ENCODE data around the gene GPATCH4. TPM values are rescaled to one million over a fixed set of nuclear protein-coding genes. Genes with fewer than 3 reads are reported as not detected.
"Not testable (repeated sequence)": the region's sequence is repeated elsewhere in the genome, so short reads cannot be mapped to it uniquely, and the experiment has no call there.

Gene GPATCH4
- total RNA-seq, 2 experiments from 2014 or later: 109 to 113 TPM

DNA sequence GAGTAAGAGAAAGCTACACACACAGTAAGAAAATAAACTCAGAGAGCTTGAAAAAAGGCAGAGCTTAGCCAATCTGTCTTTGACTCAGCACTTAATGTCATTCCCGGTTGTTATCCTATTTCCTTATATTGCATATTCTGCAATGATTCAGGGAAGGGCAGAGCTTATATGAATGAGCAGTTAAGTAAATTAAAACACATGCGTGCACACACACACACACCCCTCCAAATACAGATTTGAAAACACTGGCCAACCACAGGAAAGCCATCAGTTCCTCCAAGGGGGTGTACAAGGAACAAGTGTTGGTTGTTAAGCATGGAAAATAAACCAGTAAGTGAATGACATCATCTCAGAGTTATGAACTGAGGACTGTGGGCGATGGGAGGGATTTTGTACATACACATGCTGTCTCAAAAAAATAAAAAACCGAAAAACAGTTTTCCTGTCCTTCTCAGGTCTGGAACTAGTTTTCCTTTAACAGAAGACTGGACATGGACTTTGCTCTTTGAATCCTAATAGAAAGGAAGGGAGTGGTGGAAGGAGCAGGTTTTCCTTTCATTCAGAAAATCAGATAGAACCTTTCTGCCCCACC is 29.9 kb downstream of the GPATCH4 start:
- POLR2A ChIA-PET: no interaction called here
- CTCF ChIA-PET: interaction anchor here (1.3 to 1.9 kb wide), 4 partner anchors 11 to 118 kb away, joined by 3 to 8 read pairs (median 5); no protein-coding TSS in a partner anchor

DNA sequence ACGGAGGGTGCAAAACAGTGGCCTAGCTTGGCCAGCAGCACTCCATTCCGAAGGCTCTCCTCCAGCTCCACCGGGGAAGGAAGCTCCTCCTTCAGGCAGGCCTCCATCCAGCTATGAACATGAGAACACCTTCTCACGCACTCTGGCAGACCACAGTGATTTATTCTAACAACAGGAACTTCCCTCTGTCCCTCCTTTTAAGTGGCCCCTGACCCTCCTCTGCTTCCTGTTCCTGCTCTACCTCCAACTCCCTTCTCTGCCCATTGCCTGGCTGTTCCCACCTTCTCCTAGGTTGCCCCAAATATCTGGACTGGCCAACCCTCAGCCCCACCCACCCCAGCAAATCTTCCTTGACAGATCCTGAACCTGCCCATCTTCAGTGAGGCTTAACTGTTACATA is 34.8 kb downstream of the GPATCH4 start:
- ChIA-PET POLR2A (interaction anchor here (0.6 kb wide), 1 partner anchor 57 kb away, joined by 5 read pairs; no protein-coding TSS in a partner anchor), CTCF (interaction anchor here (1.1 kb wide), 1 partner anchor 8 kb away, joined by 3 read pairs; no protein-coding TSS in a partner anchor)

GRCh38 chr1:156565519-156565918 is 35.8 kb downstream of the GPATCH4 start:
- POLR2A ChIA-PET: no interaction called here

GRCh38 chr1:156560585-156561163 is 40.6 kb downstream of the GPATCH4 start:
- CTCF ChIA-PET: no interaction called here
- POLR2A ChIA-PET: no interaction called here

More at GRCh38 chr1:156565519-156565918, 35.8 kb downstream of the GPATCH4 start:
- CTCF ChIA-PET: interaction anchor here (0.8 to 1.1 kb wide), 2 partner anchors 9 to 85 kb away, joined by 3 read pairs; no protein-coding TSS in a partner anchor

- CTCF ChIA-PET: no interaction called here
- POLR2A ChIA-PET: no interaction called here
These were observed 41.4 kb downstream of the GPATCH4 start for GRCh38 chr1:156559797-156560385.

- ChIA-PET CTCF (no interaction called here), POLR2A (no interaction called here)
These were observed 42.0 kb downstream of the GPATCH4 start for GRCh38 chr1:156559086-156559796.

GRCh38 chr1:156556354-156556753 is 44.9 kb downstream of the GPATCH4 start:
- POLR2A ChIA-PET: no interaction called here
- CTCF ChIA-PET: no interaction called here

- ChIA-PET POLR2A (no interaction called here), CTCF (interaction anchor here (0.6 kb wide), 1 partner anchor 170 kb away, joined by 4 read pairs; no protein-coding TSS in a partner anchor)
These were observed 45.6 kb downstream of the GPATCH4 start for GRCh38 chr1:156555715-156556114.

DNA sequence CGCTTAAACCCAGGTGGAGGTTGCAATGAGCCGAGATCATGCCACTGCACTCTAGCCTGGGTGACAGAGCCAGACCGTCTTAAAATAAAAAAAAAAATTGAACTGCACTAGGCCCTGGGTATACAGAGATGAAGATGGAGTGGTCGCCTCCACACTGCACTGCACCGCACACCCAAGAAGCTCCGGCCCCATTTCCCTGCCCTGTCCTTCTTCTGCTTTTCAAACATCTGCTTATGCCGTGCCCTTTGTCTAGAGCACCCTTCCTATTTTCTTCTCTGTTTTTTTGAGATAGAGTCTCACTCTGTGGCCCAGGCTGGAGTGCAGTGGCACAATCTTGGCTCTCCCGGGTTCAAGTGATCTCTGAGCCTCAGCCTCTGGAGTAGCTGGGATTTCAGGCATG is 46.3 kb downstream of the GPATCH4 start:
- CTCF ChIA-PET: no interaction called here

DNA sequence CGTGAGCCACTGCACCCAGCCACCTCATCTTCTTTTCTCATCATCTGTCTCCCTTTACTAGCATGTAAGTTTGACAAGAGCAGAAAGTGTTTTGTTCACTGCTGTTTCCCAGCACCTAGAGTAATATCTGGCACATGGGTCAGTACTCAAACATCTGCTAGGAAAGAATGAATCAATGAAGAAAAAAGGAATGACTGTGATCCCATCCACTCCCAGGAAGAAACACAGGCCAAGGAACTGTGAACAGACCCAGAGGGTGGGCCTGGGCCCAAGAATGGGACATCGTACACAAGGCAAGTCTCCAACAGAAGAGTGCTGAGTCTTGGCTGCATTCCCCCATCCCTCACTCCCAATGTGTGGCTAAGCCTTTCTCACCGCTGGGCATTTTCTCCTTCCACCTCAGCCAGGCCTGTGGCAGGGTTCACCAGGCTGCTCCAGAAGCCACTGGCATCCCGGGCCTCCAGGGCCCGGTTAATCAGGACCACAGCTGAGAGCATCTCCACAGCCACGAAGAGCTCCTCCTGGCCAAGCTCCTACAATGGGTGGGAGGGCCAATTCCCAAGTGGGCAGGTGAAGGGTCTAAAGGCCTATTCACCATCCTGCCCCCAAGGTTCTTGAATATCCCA is 47.3 kb downstream of the GPATCH4 start:
- POLR2A ChIA-PET: no interaction called here

More for the DNA sequence above, 46.3 kb downstream of the GPATCH4 start:
- POLR2A ChIA-PET: no interaction called here

GRCh38 chr1:156552937-156553336 is 48.3 kb downstream of the GPATCH4 start:
- POLR2A ChIA-PET: interaction anchor here (0.6 kb wide), 1 partner anchor 253 kb away, joined by 3 read pairs; no protein-coding TSS in a partner anchor
- CTCF ChIA-PET: not testable (repeated sequence)

More for the DNA sequence above, 47.3 kb downstream of the GPATCH4 start:
- CTCF ChIA-PET: no interaction called here

- CTCF ChIA-PET: interaction anchor here (1.1 kb wide), 1 partner anchor 72 kb away, joined by 5 read pairs; no protein-coding TSS in a partner anchor
- POLR2A ChIA-PET: no interaction called here
These were observed 48.8 kb downstream of the GPATCH4 start for GRCh38 chr1:156552518-156552917.

DNA sequence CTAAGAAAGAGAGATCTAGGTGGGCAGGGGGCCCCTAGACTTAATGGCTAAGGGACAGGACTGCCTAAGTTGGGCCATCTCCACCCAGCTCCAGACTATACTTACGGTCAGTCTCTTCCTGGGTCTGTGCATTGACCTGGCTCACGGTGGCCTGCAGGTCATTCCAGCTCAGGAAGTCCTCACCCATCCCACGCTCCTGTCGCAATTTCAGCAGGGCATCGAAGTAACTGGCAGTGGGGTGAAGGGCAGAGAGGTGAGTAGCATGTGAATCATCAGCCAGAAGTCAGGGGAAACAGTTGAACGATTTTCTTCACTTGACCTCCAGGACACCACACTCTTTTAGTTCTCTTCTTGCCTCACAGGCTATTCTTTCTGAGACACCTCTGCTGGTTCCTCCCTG is 49.4 kb downstream of the GPATCH4 start:
- ChIA-PET POLR2A (no interaction called here), CTCF (interaction anchor here (0.9 to 1.1 kb wide), 2 partner anchors 71 to 98 kb away, joined by 3 to 5 read pairs; no protein-coding TSS in a partner anchor)

DNA sequence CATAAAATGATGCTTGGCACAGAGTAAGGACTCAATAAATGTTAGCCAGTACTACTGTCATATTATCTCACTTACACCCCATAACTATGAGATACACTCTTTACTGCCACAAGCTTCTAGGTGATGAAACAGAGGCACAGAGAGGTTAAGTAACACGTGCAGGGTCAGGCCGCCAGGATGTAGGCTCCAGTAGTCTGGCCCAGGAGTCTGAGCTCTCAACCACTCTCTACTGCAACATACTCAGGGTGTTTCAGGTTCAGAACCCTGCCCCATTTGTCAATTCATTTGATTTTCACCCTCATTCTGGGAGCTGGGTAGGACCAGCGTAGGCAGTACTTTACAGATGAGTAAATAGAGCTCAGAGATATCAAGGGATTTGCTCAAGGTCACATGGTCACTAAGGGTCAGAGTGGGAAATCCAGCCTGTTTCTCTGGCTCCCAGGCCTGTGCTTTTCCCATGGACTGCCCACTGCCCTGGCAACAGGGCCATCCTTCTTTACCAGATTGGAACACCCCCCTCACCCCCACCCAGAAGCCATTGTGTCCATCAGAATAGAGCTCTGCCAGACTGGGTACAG is 50.1 kb downstream of the GPATCH4 start:
- ChIA-PET CTCF (interaction anchor here (0.9 to 1.1 kb wide), 2 partner anchors 71 to 97 kb away, joined by 3 to 5 read pairs; no protein-coding TSS in a partner anchor), POLR2A (no interaction called here)

DNA sequence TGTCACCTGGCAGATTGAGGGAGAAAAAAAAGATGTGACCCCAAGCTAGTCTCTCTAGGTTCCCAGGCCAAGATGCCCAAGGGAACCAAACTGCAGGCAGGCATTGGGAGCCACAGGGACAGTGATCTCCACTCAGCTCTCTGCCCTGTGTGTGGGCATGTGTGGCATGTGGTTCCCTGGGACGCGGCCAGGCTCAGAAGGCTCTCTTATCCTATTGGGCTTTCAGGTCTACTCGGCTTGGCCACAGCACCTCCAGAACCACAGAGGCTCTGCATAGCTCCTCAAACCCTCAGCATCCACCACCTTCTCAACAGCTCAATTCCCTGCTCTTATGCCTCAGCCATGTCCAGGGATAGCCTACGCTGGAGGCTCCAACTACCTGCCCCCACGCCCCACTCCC is 50.9 kb downstream of the GPATCH4 start:
- POLR2A ChIA-PET: no interaction called here
- CTCF ChIA-PET: no interaction called here

DNA sequence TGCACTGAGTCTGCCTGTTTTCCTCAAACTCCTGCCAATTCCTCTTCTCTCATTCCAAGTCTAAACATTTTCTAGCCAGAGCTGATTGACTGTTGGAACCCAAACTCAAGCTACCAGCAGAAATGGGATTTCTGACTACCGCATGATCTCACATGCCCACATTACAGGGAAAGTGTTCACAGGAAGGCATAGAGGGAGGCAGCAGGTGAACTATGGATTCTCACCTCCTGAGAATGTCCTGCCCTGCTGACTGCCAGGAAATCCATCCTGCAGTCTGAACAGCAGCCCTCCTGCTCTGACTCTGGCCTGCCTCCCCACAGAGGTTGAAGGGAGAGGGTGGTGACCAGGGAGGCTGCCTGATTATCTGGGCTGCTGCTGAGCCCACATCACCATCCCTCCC is 51.4 kb downstream of the GPATCH4 start:
- ChIA-PET CTCF (no interaction called here), POLR2A (no interaction called here)

DNA sequence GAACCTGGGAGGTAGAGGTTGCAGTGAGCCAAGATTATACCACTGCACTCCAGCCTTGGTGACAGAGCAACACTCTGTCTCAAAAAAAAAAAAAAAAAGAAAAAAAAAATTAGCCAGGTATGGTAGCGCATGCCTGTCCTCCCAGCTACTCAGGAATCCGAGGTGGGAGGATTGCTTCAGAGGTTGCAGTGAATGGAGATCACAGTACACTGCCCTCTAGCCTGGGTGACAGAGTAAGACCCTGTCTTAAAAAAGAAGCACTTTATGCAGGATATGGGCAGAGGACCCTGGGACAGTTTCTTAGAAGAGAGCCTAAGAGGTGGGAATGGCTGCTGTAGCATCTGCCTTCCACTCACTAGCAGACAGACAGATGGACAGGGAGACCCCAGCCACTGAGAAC is 51.9 kb downstream of the GPATCH4 start:
- CTCF ChIA-PET: no interaction called here

GRCh38 chr1:156547982-156548381 is 53.3 kb downstream of the GPATCH4 start:
- ChIA-PET CTCF (no interaction called here), POLR2A (no interaction called here)

More for the DNA sequence above, 51.9 kb downstream of the GPATCH4 start:
- POLR2A ChIA-PET: no interaction called here

DNA sequence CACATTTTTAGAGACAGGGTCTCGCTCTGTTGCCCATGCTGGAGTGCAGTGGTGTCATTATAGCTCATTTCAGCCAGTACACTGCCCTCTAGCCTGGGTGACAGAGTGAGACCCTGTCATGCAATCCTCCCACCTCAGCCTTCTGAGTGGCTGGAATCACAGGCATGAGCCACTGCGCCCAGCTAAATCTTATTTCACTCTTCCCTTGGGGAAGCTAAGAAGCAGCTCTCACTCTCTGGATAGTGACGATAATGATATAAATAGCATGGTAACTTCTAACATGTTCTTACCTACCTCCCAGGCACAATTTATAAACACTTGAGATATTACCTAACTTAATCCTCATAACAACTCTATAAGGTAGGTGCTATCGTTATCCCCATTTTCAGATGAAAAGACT is 53.8 kb downstream of the GPATCH4 start:
- POLR2A ChIA-PET: no interaction called here
- CTCF ChIA-PET: no interaction called here

GRCh38 chr1:156546267-156546666 is 55.0 kb downstream of the GPATCH4 start:
- ChIA-PET POLR2A (no interaction called here), CTCF (no interaction called here)
